Measurements from ENCODE around the gene TBC1D8.

TBC1D8 gene

DNA sequence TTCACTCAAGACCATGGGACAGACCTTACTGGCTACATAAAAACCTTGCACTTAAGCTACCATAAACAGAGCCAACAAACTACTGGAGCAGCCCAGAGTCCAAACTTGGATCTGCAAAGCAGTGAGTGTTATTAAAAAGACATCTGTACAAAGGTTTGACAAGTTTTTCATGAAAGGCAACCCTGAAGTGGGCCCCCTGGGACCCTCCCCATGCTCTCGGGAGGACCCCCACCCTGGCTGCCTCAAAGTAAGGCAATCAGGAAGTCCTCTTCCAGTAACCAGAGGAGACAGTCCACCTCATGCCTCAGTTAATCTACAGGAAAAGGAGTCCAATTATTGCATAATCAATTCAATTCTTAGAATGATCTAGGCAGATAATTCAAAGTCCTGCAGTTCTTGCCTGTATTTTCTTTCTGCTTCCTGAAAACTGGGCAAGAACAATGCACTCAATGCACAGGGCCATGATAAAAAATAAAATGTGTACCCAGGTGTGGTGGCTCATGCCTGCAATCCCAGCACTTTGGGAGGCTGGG is 69.7 kb downstream of the TBC1D8 start:
- TF ChIP-seq, protein P1, sequence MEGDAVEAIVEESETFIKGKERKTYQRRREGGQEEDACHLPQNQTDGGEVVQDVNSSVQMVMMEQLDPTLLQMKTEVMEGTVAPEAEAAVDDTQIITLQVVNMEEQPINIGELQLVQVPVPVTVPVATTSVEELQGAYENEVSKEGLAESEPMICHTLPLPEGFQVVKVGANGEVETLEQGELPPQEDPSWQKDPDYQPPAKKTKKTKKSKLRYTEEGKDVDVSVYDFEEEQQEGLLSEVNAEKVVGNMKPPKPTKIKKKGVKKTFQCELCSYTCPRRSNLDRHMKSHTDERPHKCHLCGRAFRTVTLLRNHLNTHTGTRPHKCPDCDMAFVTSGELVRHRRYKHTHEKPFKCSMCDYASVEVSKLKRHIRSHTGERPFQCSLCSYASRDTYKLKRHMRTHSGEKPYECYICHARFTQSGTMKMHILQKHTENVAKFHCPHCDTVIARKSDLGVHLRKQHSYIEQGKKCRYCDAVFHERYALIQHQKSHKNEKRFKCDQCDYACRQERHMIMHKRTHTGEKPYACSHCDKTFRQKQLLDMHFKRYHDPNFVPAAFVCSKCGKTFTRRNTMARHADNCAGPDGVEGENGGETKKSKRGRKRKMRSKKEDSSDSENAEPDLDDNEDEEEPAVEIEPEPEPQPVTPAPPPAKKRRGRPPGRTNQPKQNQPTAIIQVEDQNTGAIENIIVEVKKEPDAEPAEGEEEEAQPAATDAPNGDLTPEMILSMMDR (conservative IDR thresholded peaks at IDR 0.05): no peak
- TF ChIP-seq ZFX (IDR thresholded peaks at IDR 0.05): no peak
- H3K27ac ChIP-seq: peak overlapping the region; percentile 82

DNA sequence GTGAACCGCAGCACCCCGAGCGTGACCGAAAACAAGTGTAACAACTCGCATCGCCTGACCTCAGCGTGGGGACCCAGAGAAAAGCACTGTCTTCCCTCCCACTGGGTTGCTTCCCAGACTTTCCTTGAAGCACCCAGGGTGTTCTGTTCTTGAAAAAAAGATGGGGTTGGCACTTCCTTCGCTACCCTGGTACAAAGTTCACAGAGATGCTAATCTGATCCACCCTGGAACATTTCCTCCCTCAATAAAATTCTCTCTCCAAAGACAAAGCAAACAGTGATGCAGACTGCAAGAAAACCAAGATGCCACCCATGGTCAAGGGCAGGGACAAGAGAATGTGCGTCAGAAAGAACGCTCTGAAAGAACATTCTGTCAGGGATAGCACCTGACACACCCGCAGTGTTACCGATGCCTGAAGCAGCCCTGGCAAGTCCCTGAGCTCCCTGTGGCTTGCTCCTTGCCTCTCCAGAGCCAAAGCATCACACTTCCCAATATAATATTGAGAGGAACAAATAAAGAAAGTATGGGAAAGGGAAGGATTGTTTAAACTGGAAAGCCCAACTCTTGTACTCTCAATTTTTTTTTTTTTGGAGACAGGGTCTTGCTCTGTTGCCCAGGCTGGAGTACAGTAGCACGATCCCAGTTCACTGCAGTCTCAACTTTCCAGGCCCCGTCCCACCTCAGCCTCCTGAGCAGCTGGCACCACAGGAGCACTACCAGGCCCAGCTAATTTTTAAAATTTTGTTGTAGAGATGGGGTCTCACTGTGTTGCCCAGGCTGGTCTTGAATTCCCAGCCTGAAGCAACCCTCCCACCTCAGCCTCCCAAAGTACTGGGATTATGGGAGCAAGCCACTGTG is 70.7 kb downstream of the TBC1D8 start:
- H3K27ac ChIP-seq: peak overlapping the region; percentile 82
- TF ChIP-seq ZFX (IDR thresholded peaks at IDR 0.05): no peak

DNA sequence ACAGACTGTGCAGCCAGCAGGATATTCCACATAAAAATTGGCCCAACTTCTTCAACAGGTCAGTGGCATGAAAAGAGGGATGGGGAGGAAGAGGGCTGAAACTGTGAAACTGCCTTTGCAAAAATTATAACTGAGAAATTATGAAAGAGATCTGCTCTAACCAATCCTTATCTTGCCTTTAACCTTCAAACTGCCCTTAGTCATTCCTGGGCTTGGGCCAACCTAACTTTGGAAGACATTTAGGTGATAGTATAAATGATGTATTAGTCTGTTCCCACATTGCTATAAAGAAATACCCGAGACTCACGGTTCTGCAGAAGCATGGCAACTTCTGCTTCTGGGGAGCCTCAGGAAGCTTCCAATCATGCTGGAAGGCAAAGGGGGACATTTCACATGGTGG is 74.6 kb downstream of the TBC1D8 start:
- H3K27ac ChIP-seq: peak overlapping the region; percentile 17
- TF ChIP-seq, protein P1 (conservative IDR thresholded peaks at IDR 0.05): no peak
- no peak for TF ChIP-seq ZFX (IDR thresholded peaks at IDR 0.05)

DNA sequence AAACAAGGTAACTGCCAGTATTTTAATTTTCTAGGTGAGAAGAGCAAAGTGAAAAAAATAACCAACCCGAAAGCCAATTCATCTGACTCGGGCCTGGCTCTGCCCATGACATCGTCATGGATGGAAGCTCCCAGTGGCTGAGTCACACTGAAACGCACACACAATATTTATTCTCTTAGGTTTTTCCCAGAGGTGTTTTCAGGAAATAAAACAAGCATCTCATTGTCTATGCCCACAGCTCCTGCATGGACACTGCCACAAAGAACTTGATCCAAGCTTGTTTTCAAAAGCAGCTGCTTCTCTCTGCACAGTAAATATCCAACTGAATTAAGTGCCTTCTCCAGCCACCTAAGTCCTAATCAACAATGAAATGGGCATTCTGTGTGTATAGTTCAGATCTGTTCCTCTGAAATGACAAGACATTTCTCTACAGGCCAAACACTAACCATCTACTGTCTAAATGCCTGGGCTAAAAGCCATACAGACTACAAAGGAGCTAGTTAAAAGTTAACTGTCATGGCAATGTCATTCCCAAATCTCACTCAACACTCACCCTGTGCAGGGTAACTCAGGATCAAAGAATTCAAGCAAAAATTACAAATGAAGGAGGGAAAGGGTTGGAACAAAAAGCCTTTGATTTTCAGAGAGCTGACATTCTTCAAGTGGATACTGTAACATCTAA is 86.2 kb downstream of the TBC1D8 start:
- no peak for TF ChIP-seq ZFX (IDR thresholded peaks at IDR 0.05)
- TF ChIP-seq, protein P1 (conservative IDR thresholded peaks at IDR 0.05): no peak
- H3K27ac ChIP-seq: no peak overlapping the region

DNA sequence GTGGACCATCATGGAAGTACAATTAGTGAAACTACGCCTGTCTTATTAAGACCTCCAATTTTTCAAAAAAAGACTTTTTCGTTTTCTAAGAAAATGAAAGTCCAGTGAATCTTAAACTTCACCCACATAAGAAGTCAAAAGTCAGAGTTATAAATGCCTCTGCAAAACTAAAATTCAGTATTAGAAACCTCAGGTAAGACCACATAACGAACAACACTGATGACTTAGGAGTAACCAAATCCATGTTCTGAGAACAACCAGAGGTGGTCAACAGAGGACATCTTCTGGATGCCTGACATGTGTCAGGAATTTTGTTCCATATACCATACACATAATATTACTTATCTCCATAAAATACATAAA is 86.7 kb downstream of the TBC1D8 start:
- no peak overlapping the region for H3K27ac ChIP-seq
- TF ChIP-seq ZFX (IDR thresholded peaks at IDR 0.05): no peak
- TF ChIP-seq, protein P1 (conservative IDR thresholded peaks at IDR 0.05): no peak

DNA sequence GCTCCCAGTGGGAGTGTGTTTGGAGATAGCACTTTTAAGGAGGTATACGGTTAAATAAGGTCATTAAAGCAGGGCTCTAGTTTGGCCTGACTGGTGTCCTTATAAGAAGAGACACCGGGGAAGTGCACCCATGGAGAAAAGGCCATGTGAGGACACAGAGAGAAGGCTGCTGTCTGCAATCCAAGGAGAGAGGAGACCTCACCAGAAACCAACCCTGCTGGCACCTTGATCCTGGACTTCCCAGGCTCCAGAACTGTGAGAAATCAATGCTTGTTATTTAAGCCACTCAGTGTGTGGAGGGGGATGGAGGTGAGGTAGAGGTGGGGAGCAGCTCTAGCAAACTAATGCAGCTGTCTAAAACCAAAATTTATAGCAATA is 87.1 kb downstream of the TBC1D8 start:
- no peak overlapping the region for H3K27ac ChIP-seq
- TF ChIP-seq, protein P1 (conservative IDR thresholded peaks at IDR 0.05): no peak
- no peak for TF ChIP-seq ZFX (IDR thresholded peaks at IDR 0.05)

DNA sequence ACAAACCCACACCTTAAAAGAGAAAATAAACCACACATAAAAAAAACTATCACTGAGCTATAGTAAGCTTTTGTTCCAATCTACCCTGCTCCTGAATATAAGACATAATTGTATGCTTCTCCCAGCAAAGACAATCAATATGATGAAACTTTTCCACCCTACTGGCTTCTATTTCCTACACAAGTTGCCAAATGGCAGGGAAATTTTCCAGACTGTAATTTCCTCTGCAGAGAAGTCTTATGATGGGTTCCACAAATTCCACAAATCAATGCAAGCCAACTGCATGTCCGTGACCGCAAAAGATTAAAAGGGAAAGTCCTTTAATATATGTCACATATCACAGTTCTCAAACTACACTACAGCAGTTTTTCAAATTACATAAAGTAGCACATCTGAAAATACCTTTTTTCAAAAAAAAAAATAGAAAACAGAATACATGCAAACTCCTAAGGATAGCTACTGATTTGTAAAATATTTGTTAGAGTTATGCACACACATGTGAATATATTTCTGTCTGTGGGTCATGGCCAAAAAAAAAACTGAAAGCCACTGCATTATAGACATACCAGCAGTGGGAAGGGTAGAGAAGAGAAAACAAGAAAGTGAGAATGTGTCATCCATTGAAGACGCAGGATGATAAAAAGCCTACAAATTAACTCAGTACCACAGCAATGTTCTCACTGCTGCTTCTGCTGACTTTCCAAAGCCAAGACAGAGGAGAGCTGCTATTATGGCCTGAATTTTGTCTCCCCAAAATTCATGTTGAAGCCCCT is 87.6 kb downstream of the TBC1D8 start:
- TF ChIP-seq ZFX (IDR thresholded peaks at IDR 0.05): no peak
- TF ChIP-seq, protein P1 (conservative IDR thresholded peaks at IDR 0.05): no peak
- H3K27ac ChIP-seq: no peak overlapping the region
